ENCODE results near the gene DHX32. TPM values are rescaled to one million over a fixed set of nuclear protein-coding genes. Genes with fewer than 3 reads are reported as not detected.

DHX32 gene
- polyA plus RNA-seq, 4 donors, result 24.0 to 40.6 (median 28.0) TPM

DNA sequence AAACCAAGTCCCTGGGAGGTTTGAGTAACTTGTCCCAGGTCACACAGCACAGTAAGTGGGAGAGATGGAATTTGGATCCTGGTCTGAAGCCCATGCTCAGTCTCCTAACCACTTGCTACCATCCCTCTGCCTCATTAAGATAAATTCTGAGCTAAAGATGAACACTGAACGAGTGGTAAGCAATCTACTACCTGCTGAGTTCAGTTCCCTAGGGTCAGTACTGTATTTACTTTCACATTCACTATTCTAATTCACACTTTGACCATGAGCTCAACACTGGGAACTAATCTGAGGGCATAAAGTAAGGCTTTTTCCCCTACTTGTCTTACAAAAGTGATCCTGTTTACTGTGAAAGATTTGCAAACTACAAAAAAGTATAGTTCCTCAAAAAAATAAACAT is 60.4 kb downstream of the DHX32 start:
- no peaks in the 10 kb centered on the region for H3K27me3 ChIP-seq (ENCODE audit: control insufficient read depth in 3 of 3, insufficient read depth in 3 of 3, low read length in 3 of 3)
- H3K9me3 ChIP-seq (ENCODE audit: control insufficient read depth in 2 of 2, insufficient read depth in 1 of 2, low read depth in 1 of 2, low read length in 1 of 2), result no peaks in the 10 kb centered on the region
- H3K36me3 ChIP-seq (ENCODE audit: control insufficient read depth in 3 of 3, insufficient read depth in 2 of 3, low read depth in 1 of 3, low read length in 3 of 3), result peaks cover 0 to 4% (median 0%) of the 10 kb centered on the region in 3 donors
- H3K27ac ChIP-seq (ENCODE audit: low read depth in 1 of 3, low read length in 2 of 3), result peak overlapping the region in 1 of 3 donors; percentile 22
- peak; percentile 23 to 55 for DNase-seq
- peaks cover 0 to 12% (median 8%) of the 10 kb centered on the region in 3 donors for H3K4me1 ChIP-seq (ENCODE audit: control insufficient read depth in 3 of 3, insufficient read depth in 2 of 3, low read depth in 1 of 3, low read length in 2 of 3)
- H3K4me3 ChIP-seq (ENCODE audit: low read depth in 1 of 3, low read length in 3 of 3), result no peak overlapping the region
- FAIRE-seq, result no peak
- WGBS, 3 donors, result 4 to 38% (median 22%) methylated on average over 1 of the region's 1 CpG

DNA sequence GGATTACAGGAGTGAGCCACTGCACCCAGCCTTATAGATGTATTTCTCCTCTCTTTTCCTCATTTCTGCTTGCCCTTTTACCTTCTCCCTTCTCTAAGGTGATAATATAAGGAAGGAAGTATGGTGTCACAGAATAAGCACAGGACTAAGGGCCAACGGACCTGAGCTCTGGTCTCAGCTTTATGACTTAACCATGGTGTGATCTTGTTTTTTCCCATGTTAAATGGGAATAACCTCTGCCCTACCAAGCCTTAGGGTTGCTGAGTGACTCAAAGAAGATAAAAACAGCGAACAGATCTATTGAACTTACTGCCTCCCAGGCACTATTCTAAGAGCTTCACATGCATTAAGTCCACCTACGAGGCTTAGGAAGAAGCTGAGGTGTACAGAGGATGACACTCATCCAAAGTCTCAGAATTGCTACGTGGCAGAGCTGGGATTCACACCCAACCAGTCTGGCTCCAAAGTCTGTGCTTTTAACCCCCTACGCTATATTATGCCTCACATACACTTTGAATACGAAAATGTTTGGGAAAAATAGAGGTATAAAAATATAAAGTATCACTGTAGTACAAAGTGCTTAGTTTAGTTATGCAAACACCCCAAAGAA is 63.6 kb downstream of the DHX32 start:
- Histone ChIP-seq H3K27me3 (ENCODE audit: control insufficient read depth in 3 of 3, insufficient read depth in 3 of 3, low read length in 3 of 3) (no peaks in the 10 kb centered on the region), H3K27ac (ENCODE audit: low read depth in 1 of 3, low read length in 2 of 3) (no peak overlapping the region), H3K4me3 (ENCODE audit: low read depth in 1 of 3, low read length in 3 of 3) (no peak overlapping the region), H3K9me3 (ENCODE audit: control insufficient read depth in 2 of 2, insufficient read depth in 1 of 2, low read depth in 1 of 2, low read length in 1 of 2) (no peaks in the 10 kb centered on the region), H3K36me3 (ENCODE audit: control insufficient read depth in 3 of 3, insufficient read depth in 2 of 3, low read depth in 1 of 3, low read length in 3 of 3) (peaks cover 2 to 15% (median 4%) of the 10 kb centered on the region in 3 donors), H3K4me1 (ENCODE audit: control insufficient read depth in 3 of 3, insufficient read depth in 2 of 3, low read depth in 1 of 3, low read length in 2 of 3) (peaks cover 0 to 6% (median 6%) of the 10 kb centered on the region in 3 donors)
- DNase-seq (no peak), FAIRE-seq (no peak)
- WGBS, 3 donors, result 82 to 88% (median 85%) methylated on average over 6 of the region's 6 CpGs

DNA sequence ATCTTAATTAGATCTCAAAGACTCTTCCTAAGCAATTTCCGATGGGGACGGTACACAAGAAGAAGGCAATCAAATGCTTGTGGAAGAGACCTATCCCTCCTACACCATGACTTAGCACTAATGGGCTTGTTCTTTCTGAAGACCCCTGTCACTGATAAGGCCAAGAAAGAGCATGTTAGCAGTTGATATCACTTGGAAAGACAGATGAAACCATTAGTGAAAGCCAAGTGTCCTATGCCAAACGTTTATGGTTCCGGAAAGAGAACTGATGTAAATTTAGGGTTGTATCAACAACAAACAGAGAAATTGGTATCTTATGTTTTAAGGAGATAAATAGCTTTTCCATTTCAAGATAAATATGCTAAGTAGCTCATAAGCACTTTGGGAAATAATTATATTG is 64.5 kb downstream of the DHX32 start:
- FAIRE-seq (no peak), DNase-seq (no peak)
- Histone ChIP-seq H3K4me3 (ENCODE audit: low read depth in 1 of 3, low read length in 3 of 3) (no peak overlapping the region), H3K9me3 (ENCODE audit: control insufficient read depth in 2 of 2, insufficient read depth in 1 of 2, low read depth in 1 of 2, low read length in 1 of 2) (no peaks in the 10 kb centered on the region), H3K27ac (ENCODE audit: low read depth in 1 of 3, low read length in 2 of 3) (no peak overlapping the region), H3K27me3 (ENCODE audit: control insufficient read depth in 3 of 3, insufficient read depth in 3 of 3, low read length in 3 of 3) (no peaks in the 10 kb centered on the region), H3K4me1 (ENCODE audit: control insufficient read depth in 3 of 3, insufficient read depth in 2 of 3, low read depth in 1 of 3, low read length in 2 of 3) (peaks cover 0 to 6% (median 0%) of the 10 kb centered on the region in 3 donors), H3K36me3 (ENCODE audit: control insufficient read depth in 3 of 3, insufficient read depth in 2 of 3, low read depth in 1 of 3, low read length in 3 of 3) (peaks cover 2 to 15% (median 4%) of the 10 kb centered on the region in 3 donors)
- WGBS, 3 donors, result 83 to 92% (median 89%) methylated on average over 4 of the region's 4 CpGs

DNA sequence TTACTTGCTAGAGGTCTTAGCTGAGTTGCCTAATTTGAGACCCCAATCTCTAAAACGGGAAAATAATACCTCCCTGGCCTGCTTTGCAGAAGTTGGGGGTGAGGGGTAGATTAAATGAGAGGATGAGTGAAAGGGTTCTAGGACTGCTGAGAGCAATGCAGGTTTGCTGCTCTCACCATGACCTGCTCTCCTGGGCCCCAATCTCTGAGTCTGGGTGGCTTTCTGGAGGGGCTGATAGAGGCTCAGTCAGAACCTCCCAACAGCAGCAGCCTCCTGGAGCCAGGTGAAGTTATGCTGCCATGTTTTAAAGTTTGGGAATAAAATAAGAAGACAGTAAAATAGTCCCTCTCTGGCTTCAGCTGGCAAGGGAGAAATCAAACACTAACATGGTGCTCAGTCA is 65.3 kb downstream of the DHX32 start:
- peaks cover 4 to 16% (median 6%) of the 10 kb centered on the region in 3 donors for H3K36me3 ChIP-seq (ENCODE audit: control insufficient read depth in 3 of 3, insufficient read depth in 2 of 3, low read depth in 1 of 3, low read length in 3 of 3)
- H3K27ac ChIP-seq (ENCODE audit: low read depth in 1 of 3, low read length in 2 of 3), result no peak overlapping the region
- DNase-seq (no peak), FAIRE-seq (no peak)
- H3K27me3 ChIP-seq (ENCODE audit: control insufficient read depth in 3 of 3, insufficient read depth in 3 of 3, low read length in 3 of 3), result no peaks in the 10 kb centered on the region
- WGBS, 3 donors, result 0 to 42% (median 9%) methylated on average over 1 of the region's 1 CpG
- no peak overlapping the region for H3K4me3 ChIP-seq (ENCODE audit: low read depth in 1 of 3, low read length in 3 of 3)
- peaks cover 0 to 6% (median 0%) of the 10 kb centered on the region in 3 donors for H3K4me1 ChIP-seq (ENCODE audit: control insufficient read depth in 3 of 3, insufficient read depth in 2 of 3, low read depth in 1 of 3, low read length in 2 of 3)
- H3K9me3 ChIP-seq (ENCODE audit: control insufficient read depth in 2 of 2, insufficient read depth in 1 of 2, low read depth in 1 of 2, low read length in 1 of 2), result no peaks in the 10 kb centered on the region

DNA sequence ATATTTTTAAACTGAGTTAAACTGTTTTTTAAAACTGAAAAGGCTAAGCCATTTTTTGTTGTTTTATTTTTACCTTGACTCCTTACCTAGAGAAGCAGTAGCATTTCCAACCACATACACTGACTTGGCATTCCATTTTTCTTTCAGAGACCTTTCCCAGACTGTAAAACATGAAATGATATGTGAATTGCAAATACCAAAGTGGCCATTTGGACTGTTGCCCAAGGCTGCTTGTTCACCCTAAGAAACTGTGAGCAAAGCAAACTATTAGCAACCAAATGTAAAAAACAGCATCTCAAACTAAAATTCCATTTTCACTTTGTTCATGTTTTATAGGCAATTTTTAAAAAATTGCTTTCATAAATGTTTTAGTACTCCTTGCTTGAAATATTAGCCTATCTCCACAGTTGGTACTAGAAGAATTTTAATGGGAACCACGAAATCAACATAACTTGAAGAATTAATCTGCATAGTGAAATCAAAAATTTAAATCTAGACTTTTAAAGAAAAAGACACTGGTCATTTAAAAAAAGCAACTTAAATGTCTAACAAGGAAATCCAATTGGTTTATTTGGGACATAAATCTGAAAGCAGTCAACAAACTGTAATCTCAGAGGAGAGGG is 68.9 kb downstream of the DHX32 start:
- Histone ChIP-seq H3K4me3 (ENCODE audit: low read depth in 1 of 3, low read length in 3 of 3) (no peak overlapping the region), H3K9me3 (ENCODE audit: control insufficient read depth in 2 of 2, insufficient read depth in 1 of 2, low read depth in 1 of 2, low read length in 1 of 2) (no peaks in the 10 kb centered on the region), H3K27me3 (ENCODE audit: control insufficient read depth in 3 of 3, insufficient read depth in 3 of 3, low read length in 3 of 3) (no peaks in the 10 kb centered on the region), H3K27ac (ENCODE audit: low read depth in 1 of 3, low read length in 2 of 3) (no peak overlapping the region), H3K4me1 (ENCODE audit: control insufficient read depth in 3 of 3, insufficient read depth in 2 of 3, low read depth in 1 of 3, low read length in 2 of 3) (no peaks in the 10 kb centered on the region), H3K36me3 (ENCODE audit: control insufficient read depth in 3 of 3, insufficient read depth in 2 of 3, low read depth in 1 of 3, low read length in 3 of 3) (peaks cover 5 to 26% (median 9%) of the 10 kb centered on the region in 3 donors)
- DNase-seq (no peak), FAIRE-seq (no peak)
- WGBS, 3 donors, result 90 to 96% (median 94%) methylated on average over 1 of the region's 1 CpG

DNA sequence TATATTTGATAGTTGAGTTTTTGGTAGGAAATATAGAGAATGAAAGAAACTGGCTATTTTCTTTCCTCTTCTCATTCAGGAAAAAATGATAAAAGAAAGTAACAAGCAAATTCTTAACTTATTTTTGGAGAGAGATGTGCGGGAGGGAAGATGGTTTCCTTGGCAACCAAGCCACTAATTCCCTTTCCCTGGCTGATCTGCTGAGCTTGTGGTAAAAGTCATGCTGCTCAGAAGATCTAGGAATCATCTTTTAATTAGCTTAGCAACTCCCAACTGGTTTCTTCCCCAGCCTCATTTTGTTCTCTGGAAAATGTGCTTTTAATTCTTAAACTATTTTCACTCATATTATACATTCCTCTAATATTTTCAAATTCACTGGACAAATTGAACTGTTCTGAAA is 69.8 kb downstream of the DHX32 start:
- FAIRE-seq, result no peak
- Histone ChIP-seq H3K4me3 (ENCODE audit: low read depth in 1 of 3, low read length in 3 of 3) (no peak overlapping the region), H3K27ac (ENCODE audit: low read depth in 1 of 3, low read length in 2 of 3) (no peak overlapping the region), H3K27me3 (ENCODE audit: control insufficient read depth in 3 of 3, insufficient read depth in 3 of 3, low read length in 3 of 3) (no peaks in the 10 kb centered on the region), H3K9me3 (ENCODE audit: control insufficient read depth in 2 of 2, insufficient read depth in 1 of 2, low read depth in 1 of 2, low read length in 1 of 2) (no peaks in the 10 kb centered on the region), H3K36me3 (ENCODE audit: control insufficient read depth in 3 of 3, insufficient read depth in 2 of 3, low read depth in 1 of 3, low read length in 3 of 3) (peaks cover 8 to 26% (median 13%) of the 10 kb centered on the region in 3 donors), H3K4me1 (ENCODE audit: control insufficient read depth in 3 of 3, insufficient read depth in 2 of 3, low read depth in 1 of 3, low read length in 2 of 3) (no peaks in the 10 kb centered on the region)
- DNase-seq, result no peak
- 85 to 100% (median 94%) methylated on average over 1 of the region's 1 CpG for WGBS, 3 donors

DNA sequence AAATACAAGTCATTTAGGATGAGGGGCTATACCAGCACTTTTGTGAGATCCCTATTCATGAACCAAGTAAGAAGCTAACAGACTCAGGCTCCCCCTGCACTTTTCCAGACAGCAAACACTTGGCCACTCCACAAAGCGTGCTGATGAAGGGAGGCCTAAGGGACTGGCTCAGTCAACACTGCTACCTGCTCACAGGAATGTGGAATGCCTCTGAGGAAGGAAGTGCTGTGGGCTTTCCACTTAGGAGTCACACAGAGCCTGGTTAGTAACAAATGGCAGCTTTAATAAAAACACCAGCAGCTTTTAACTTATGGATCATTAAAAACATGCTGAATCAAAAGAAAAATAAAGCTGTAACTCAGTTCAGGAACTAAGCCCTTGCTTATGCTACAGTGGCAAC is 73.0 kb downstream of the DHX32 start:
- WGBS, 3 donors, result 97 to 100% (median 100%) methylated on average over 1 of the region's 1 CpG
- no peak for DNase-seq
- no peaks in the 10 kb centered on the region for H3K4me1 ChIP-seq (ENCODE audit: control insufficient read depth in 3 of 3, insufficient read depth in 2 of 3, low read depth in 1 of 3, low read length in 2 of 3)
- H3K36me3 ChIP-seq (ENCODE audit: control insufficient read depth in 3 of 3, insufficient read depth in 2 of 3, low read depth in 1 of 3, low read length in 3 of 3), result peaks cover 11 to 27% (median 18%) of the 10 kb centered on the region in 3 donors
- no peak overlapping the region for H3K4me3 ChIP-seq (ENCODE audit: low read depth in 1 of 3, low read length in 3 of 3)
- no peaks in the 10 kb centered on the region for H3K9me3 ChIP-seq (ENCODE audit: control insufficient read depth in 2 of 2, insufficient read depth in 1 of 2, low read depth in 1 of 2, low read length in 1 of 2)
- FAIRE-seq, result no peak
- no peak overlapping the region for H3K27ac ChIP-seq (ENCODE audit: low read depth in 1 of 3, low read length in 2 of 3)
- no peaks in the 10 kb centered on the region for H3K27me3 ChIP-seq (ENCODE audit: control insufficient read depth in 3 of 3, insufficient read depth in 3 of 3, low read length in 3 of 3)

DNA sequence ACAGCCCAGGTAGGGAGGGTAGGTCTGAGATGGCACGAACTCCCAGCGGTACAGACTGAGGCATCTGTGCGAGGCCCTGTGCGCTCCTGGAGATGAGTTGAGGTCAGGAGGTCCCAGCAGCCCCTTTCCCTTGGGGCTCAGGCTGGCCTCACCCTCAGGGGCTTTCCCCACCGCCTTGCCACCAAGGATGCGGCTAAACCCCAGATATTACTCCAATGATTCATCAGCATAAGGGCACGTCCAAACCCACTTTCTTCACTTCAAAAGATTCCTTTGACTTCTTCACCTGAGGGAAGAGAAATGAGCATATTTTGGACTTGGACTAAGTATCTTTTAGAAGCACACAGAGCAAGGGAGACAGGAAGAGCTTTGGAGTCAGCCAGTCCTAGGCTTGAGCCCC is 78.4 kb downstream of the DHX32 start:
- 91 to 97% (median 96%) methylated on average over 7 of the region's 7 CpGs for WGBS, 3 donors
- no peak for DNase-seq
- Histone ChIP-seq H3K27me3 (ENCODE audit: control insufficient read depth in 3 of 3, insufficient read depth in 3 of 3, low read length in 3 of 3) (no peaks in the 10 kb centered on the region), H3K4me3 (ENCODE audit: low read depth in 1 of 3, low read length in 3 of 3) (no peak overlapping the region), H3K9me3 (ENCODE audit: control insufficient read depth in 2 of 2, insufficient read depth in 1 of 2, low read depth in 1 of 2, low read length in 1 of 2) (no peaks in the 10 kb centered on the region), H3K36me3 (ENCODE audit: control insufficient read depth in 3 of 3, insufficient read depth in 2 of 3, low read depth in 1 of 3, low read length in 3 of 3) (peaks cover 10 to 38% (median 17%) of the 10 kb centered on the region in 3 donors), H3K4me1 (ENCODE audit: control insufficient read depth in 3 of 3, insufficient read depth in 2 of 3, low read depth in 1 of 3, low read length in 2 of 3) (no peaks in the 10 kb centered on the region), H3K27ac (ENCODE audit: low read depth in 1 of 3, low read length in 2 of 3) (no peak overlapping the region)
- no peak for FAIRE-seq
